Ovary (tissue), 9 donors: ENCODE results near the gene MESP1. TPM values are rescaled to one million over a fixed set of nuclear protein-coding genes. Genes with fewer than 3 reads are reported as not detected.

Experiments
- DNase-seq, 5 donors: peaks; one replicate each; pipeline ENCODE4 v3.0.0-alpha.2; 2019 to 2020
- H3K27ac ChIP-seq, 2 donors: fragments of 200-600 bp; one replicate each; pipeline versions ENCODE4 v1.5.1 to v1.8.0; 2019 to 2022
- H3K27me3 ChIP-seq: fragments of 200-600 bp; one replicate; pipeline ENCODE4 v1.8.0; 2022
- H3K36me3 ChIP-seq: fragments of 200-600 bp; sonication (generic); one replicate; pipeline ENCODE4 v1.5.1; 2019
- H3K4me1 ChIP-seq: one replicate; pipeline ENCODE4 v1.8.1; 2013; ENCODE audit warnings: mild to moderate bottlenecking, moderate library complexity; ENCODE audit not compliant: insufficient read depth
- H3K4me3 ChIP-seq: fragments of 200-600 bp; sonication (generic); one replicate; pipeline ENCODE4 v1.5.1; 2017
- H3K9me3 ChIP-seq, 2 donors: fragments of 200-600 bp in 1 of 2; sonication (generic) in 1 of 2; one replicate each; pipeline versions ENCODE4 v1.5.1 to v1.8.1; 2013 to 2019; ENCODE audit warnings: mild to moderate bottlenecking in 1 of 2, moderate library complexity in 1 of 2
- CTCF ChIP-seq, 3 donors: fragments of 450-650 bp in 2 of 3; fragments of 200-600 bp in 1 of 3; IDR thresholded peaks; one replicate each; pipeline versions ENCODE4 v1.5.1 to v1.8.0; 2016 to 2022; ENCODE audit warnings: antibody characterized with exemption in 3 of 3, mild to moderate bottlenecking in 1 of 3
- EP300 ChIP-seq: sonication (generic); formaldehyde crosslinking; IDR thresholded peaks from one replicate; pipeline ENCODE4 v1.6.1; 2017; ENCODE audit warnings: antibody characterized with exemption
- POLR2A ChIP-seq: fragments of 450-650 bp; IDR thresholded peaks from one replicate; pipeline ENCODE4 v1.6.1; 2017; ENCODE audit warnings: antibody characterized with exemption, mild to moderate bottlenecking, moderate library complexity
- WGBS, 3 donors: extraction: QIAGEN DNeasy Blood & Tissue Kit in 1 of 3; methylation state at CpG; one replicate each; pipeline versions ENCODE4 v1.1.5 to v1.1.7; 2013 to 2017; 5-methylcytosine and 5-hydroxymethylcytosine counted together
- intact Hi-C, 4 donors: fragments of 100-400 bp; cut with DNase I; formaldehyde crosslinking; loops; one replicate each; pipeline versions ENCODE4 v1.11.0 to v1.15.1; 2022 to 2023
- polyA plus RNA-seq, 2 donors: library from polyadenylated mRNA; stranded (reverse); fragments of 200-250 nt in 1 of 2; fragments of 350-450 nt in 1 of 2; fragmentation: Illumina TruSeq in 1 of 2; extraction: RNeasy Lipid Tissue Mini Kit (QIAGEN cat#74804) in 1 of 2; gene quantifications; one replicate each; pipeline ENCODE4 v1.2.3, GENCODE V29; 2013 to 2014
- total RNA-seq, 7 donors: library from RNA; depleted of rRNA in 2 of 7; stranded (reverse); fragments of >200 nt in 2 of 7; fragmentation: NEBNext Ultra II Directional in 3 of 7; extraction: Animal tissue kit (Norgen Biotek cat#: 25700) in 3 of 7; gene quantifications; one replicate each; pipeline versions ENCODE4 v1.1.0 to v1.2.4, GENCODE V29; 2016 to 2023
- donor health status: DM: no; HTN: no; CAD: no; lungs with moderate emphysema.
- donor health status: DM: no; HTN: no; CAD: no.
- donor health status: Bipolar disorder and iron deficiency.
- donor health status: DM: yes; HTN: yes; CAD: no.
- donor health status: DM: no; HTN: no; CAD: no.
- donor health status: DM: yes; HTN: yes; CAD: no.

The MESP1 gene
- total and polyA plus RNA-seq, 9 donors: 0.20 to 1.3 (median 0.95) TPM; not detected in 1

DNA sequence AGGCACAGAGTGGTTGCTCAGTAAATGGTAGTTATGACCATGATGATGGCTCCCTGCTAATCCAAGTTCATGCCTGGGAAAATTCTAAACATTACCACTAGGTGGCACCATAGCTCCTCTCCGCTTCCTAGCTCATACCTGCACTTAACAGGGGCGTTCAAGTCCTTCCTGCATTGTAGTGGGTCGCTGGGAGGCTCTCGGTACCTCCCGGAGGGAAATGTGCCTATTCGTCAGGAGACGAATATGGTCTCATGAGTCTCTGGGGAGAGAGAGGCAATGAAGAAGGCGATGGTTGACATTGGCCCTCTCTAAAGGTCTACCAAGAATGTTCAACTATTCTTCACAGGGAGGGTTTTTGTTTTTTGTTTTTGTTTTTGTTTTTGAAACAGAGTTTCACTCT lies 10.9 kb downstream of the MESP1 start:
- Histone ChIP-seq H3K4me3 (no peak overlapping the region), H3K4me1 (no peaks in the 10 kb centered on the region), H3K36me3 (no peaks in the 10 kb centered on the region), H3K9me3 (no peaks in the 10 kb centered on the region), H3K27ac (no peak overlapping the region), H3K27me3 (no peaks in the 10 kb centered on the region)
- TF ChIP-seq CTCF (IDR thresholded peaks at IDR 0.05): peak; percentile 83 to 85 (median 84)
- TF ChIP-seq POLR2A: no peak
- peak in 3 of 5 donors; percentile 37 to 62 (median 50) for DNase-seq
- intact Hi-C loops: loop anchor here in 2 of 4 donors (10.0 kb wide), 2 partner anchors 95 to 335 kb away; no protein-coding TSS in a partner anchor
- 2 to 4% (median 2%) methylated on average over 8 of the region's 8 CpGs for WGBS, 3 donors

GRCh38 chr15:89735773-89736172 lies 15.3 kb downstream of the MESP1 start:
- peaks cover 7% of the 10 kb centered on the region for H3K4me1 ChIP-seq
- H3K9me3 ChIP-seq: no peaks in the 10 kb centered on the region
- H3K27me3 ChIP-seq: no peaks in the 10 kb centered on the region
- WGBS, 3 donors: 52 to 64% (median 62%) methylated on average over 4 of the region's 4 CpGs
- TF ChIP-seq POLR2A (no peak), CTCF (IDR thresholded peaks at IDR 0.05) (no peak), EP300 (no peak)
- H3K4me3 ChIP-seq: no peak overlapping the region
- no peak for DNase-seq
- H3K27ac ChIP-seq: no peak overlapping the region
- H3K36me3 ChIP-seq: no peaks in the 10 kb centered on the region
- intact Hi-C loops: no loop called here

- peak; percentile 33 to 78 (median 68) for DNase-seq
- WGBS, 3 donors: 9 to 18% (median 10%) methylated on average over 8 of the region's 8 CpGs
- H3K36me3 ChIP-seq: no peaks in the 10 kb centered on the region
- H3K4me1 ChIP-seq: peaks cover 9% of the 10 kb centered on the region
- no peaks in the 10 kb centered on the region for H3K9me3 ChIP-seq
- intact Hi-C loops: no loop called here
- no peak for TF ChIP-seq EP300
- TF ChIP-seq POLR2A: no peak
- TF ChIP-seq CTCF (IDR thresholded peaks at IDR 0.05): no peak
- peak overlapping the region in 1 of 2 donors; percentile 29 for H3K27ac ChIP-seq
- H3K27me3 ChIP-seq: no peaks in the 10 kb centered on the region
- no peak overlapping the region for H3K4me3 ChIP-seq
These were observed 18.4 kb downstream of the MESP1 start for GRCh38 chr15:89732451-89733172.

DNA sequence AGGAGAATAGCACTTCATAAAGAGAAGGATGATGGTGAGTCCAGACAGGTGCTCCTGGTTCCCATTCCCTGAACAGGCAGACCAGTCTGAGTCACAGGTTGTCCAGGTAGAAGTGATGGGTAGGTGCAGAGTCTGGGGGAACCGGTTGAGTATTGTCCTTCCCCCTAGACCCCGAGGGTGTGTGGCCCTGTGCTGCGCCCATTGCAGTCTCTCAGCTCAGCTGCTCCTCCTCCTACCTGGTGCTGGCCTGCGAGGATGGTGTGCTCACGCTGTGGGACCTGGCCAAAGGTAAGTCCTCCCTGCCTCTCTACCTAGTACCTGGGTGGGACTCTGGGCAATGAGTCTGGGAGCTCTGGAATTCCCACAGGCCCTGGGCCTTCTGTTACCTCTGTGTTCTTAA lies 19.8 kb downstream of the MESP1 start:
- Histone ChIP-seq H3K36me3 (no peaks in the 10 kb centered on the region), H3K4me3 (no peak overlapping the region), H3K27me3 (no peaks in the 10 kb centered on the region), H3K27ac (no peak overlapping the region), H3K4me1 (peaks cover 9% of the 10 kb centered on the region), H3K9me3 (no peaks in the 10 kb centered on the region)
- DNase-seq: no peak
- TF ChIP-seq POLR2A (no peak), CTCF (IDR thresholded peaks at IDR 0.05) (no peak), EP300 (no peak)
- WGBS, 3 donors: 92 to 95% (median 93%) methylated on average over 4 to 5 of the region's 5 CpGs
- intact Hi-C loops: no loop called here
